ENCODE data around the gene ZDHHC17.

ZDHHC17 gene

GRCh38 chr12:76755829-76756379 lies 8.0 kb upstream of the ZDHHC17 start:
- no peak overlapping the region for H2AFZ ChIP-seq (ENCODE audit: low read length)
- TF ChIP-seq CTCF (IDR thresholded peaks at IDR 0.05; ENCODE audit: low read length) (no peak), EZH2 (IDR thresholded peaks at IDR 0.05; ENCODE audit: borderline replicate concordance, low read length) (no peak)

GRCh38 chr12:76757694-76758093 lies 6.2 kb upstream of the ZDHHC17 start:
- H3K79me2 ChIP-seq (ENCODE audit: insufficient read depth, low read length): no peaks in the 10 kb centered on the region
- no peaks in the 10 kb centered on the region for H3F3A ChIP-seq (ENCODE audit: insufficient read depth, low read length)
- H2AFZ ChIP-seq (ENCODE audit: low read length): no peak overlapping the region
- H4K20me1 ChIP-seq (ENCODE audit: insufficient read depth, low read length): no peaks in the 10 kb centered on the region
- H3K27ac ChIP-seq (ENCODE audit: low read depth, low read length, poor library complexity, severe bottlenecking): no peak overlapping the region
- H3K4me2 ChIP-seq (ENCODE audit: low read length): no peak overlapping the region
- H3K4me1 ChIP-seq (ENCODE audit: insufficient read depth, low read length, severe bottlenecking): no peaks in the 10 kb centered on the region
- peaks cover 3% of the 10 kb centered on the region; the same call in 1 of the 2 replicates for H3K9me3 ChIP-seq (ENCODE audit: low read length)
- no peak overlapping the region for H3K4me3 ChIP-seq (ENCODE audit: low read depth, low read length, poor library complexity, severe bottlenecking)
- no peaks in the 10 kb centered on the region for H3K9me2 ChIP-seq (ENCODE audit: low read depth, low read length)
- no peaks in the 10 kb centered on the region for H3K36me3 ChIP-seq (ENCODE audit: insufficient read depth, low read length)
- H3K9ac ChIP-seq (ENCODE audit: low read length): no peak overlapping the region
- TF ChIP-seq CTCF (IDR thresholded peaks at IDR 0.05; ENCODE audit: low read length): no peak
- no peak for TF ChIP-seq EZH2 (IDR thresholded peaks at IDR 0.05; ENCODE audit: borderline replicate concordance, low read length)
- H3K27me3 ChIP-seq (ENCODE audit: insufficient read depth, low read length): no peaks in the 10 kb centered on the region

More at GRCh38 chr12:76755829-76756379, 8.0 kb upstream of the ZDHHC17 start:
- peaks cover 3% of the 10 kb centered on the region; the same call in 1 of the 2 replicates for H3K9me3 ChIP-seq (ENCODE audit: low read length)
- H3K27me3 ChIP-seq (ENCODE audit: insufficient read depth, low read length): no peaks in the 10 kb centered on the region
- no peak overlapping the region for H3K9ac ChIP-seq (ENCODE audit: low read length)
- no peaks in the 10 kb centered on the region for H3F3A ChIP-seq (ENCODE audit: insufficient read depth, low read length)
- H3K79me2 ChIP-seq (ENCODE audit: insufficient read depth, low read length): no peaks in the 10 kb centered on the region
- H3K4me3 ChIP-seq (ENCODE audit: low read depth, low read length, poor library complexity, severe bottlenecking): no peak overlapping the region
- no peak overlapping the region for H3K27ac ChIP-seq (ENCODE audit: low read depth, low read length, poor library complexity, severe bottlenecking)
- H3K9me2 ChIP-seq (ENCODE audit: low read depth, low read length): no peaks in the 10 kb centered on the region
- H3K36me3 ChIP-seq (ENCODE audit: insufficient read depth, low read length): no peaks in the 10 kb centered on the region
- no peaks in the 10 kb centered on the region for H3K4me1 ChIP-seq (ENCODE audit: insufficient read depth, low read length, severe bottlenecking)
- H4K20me1 ChIP-seq (ENCODE audit: insufficient read depth, low read length): no peaks in the 10 kb centered on the region
- no peak overlapping the region for H3K4me2 ChIP-seq (ENCODE audit: low read length)

GRCh38 chr12:76762601-76762980 lies 1.3 kb upstream of the ZDHHC17 start:
- peaks cover 3% of the 10 kb centered on the region; the same call in 1 of the 2 replicates for H3K9me3 ChIP-seq (ENCODE audit: low read length)
- TF ChIP-seq CTCF (IDR thresholded peaks at IDR 0.05; ENCODE audit: low read length) (no peak), EZH2 (IDR thresholded peaks at IDR 0.05; ENCODE audit: borderline replicate concordance, low read length) (no peak)
- peaks cover 26% of the 10 kb centered on the region for H3K4me1 ChIP-seq (ENCODE audit: insufficient read depth, low read length, severe bottlenecking)
- no peaks in the 10 kb centered on the region for H3F3A ChIP-seq (ENCODE audit: insufficient read depth, low read length)
- H2AFZ ChIP-seq (ENCODE audit: low read length): no peak overlapping the region
- no peaks in the 10 kb centered on the region for H4K20me1 ChIP-seq (ENCODE audit: insufficient read depth, low read length)
- H3K9ac ChIP-seq (ENCODE audit: low read length): no peak overlapping the region
- peaks cover 31% of the 10 kb centered on the region for H3K79me2 ChIP-seq (ENCODE audit: insufficient read depth, low read length)
- H3K9me2 ChIP-seq (ENCODE audit: low read depth, low read length): no peaks in the 10 kb centered on the region
- no peak overlapping the region; the same call in 1 of the 2 replicates for H3K4me2 ChIP-seq (ENCODE audit: low read length)
- peak overlapping the region; percentile 90 for H3K4me3 ChIP-seq (ENCODE audit: low read depth, low read length, poor library complexity, severe bottlenecking)
- no peaks in the 10 kb centered on the region for H3K36me3 ChIP-seq (ENCODE audit: insufficient read depth, low read length)
- H3K27ac ChIP-seq (ENCODE audit: low read depth, low read length, poor library complexity, severe bottlenecking): no peak overlapping the region
- no peaks in the 10 kb centered on the region for H3K27me3 ChIP-seq (ENCODE audit: insufficient read depth, low read length)
